DND-41 (cell line): ENCODE data around the gene CIT.

Source experiments
- ATAC-seq: fragments of 200-7000 bp; cut with Tn5 transposase; 3 replicates; pipeline ENCODE4 v1.9.1; 2021; ENCODE audit warnings: low read depth; ENCODE audit not compliant: insufficient read depth
- DNase-seq: peaks from one replicate; pipeline ENCODE4 v3.0.0-alpha.2; 2020
- H2AFZ ChIP-seq: 2 replicates; pipeline ENCODE4 v1.6.0; 2012; ENCODE audit warnings: low read depth, low read length
- H3K27ac ChIP-seq: 2 replicates; pipeline ENCODE4 v1.5.1; 2012; ENCODE audit warnings: low read length, inconsistent platforms
- H3K27me3 ChIP-seq: fragments of 200-600 bp; sonication (generic); 2 replicates; pipeline ENCODE4 v1.6.0; 2012; ENCODE audit warnings: low read length, mild to moderate bottlenecking, inconsistent platforms; ENCODE audit not compliant: insufficient read depth, poor library complexity
- H3K36me3 ChIP-seq: 2 replicates; pipeline ENCODE4 v1.5.1; 2012; ENCODE audit warnings: low read length, inconsistent platforms; ENCODE audit not compliant: insufficient read depth
- H3K4me1 ChIP-seq: 2 replicates; pipeline ENCODE4 v1.5.1; 2012; ENCODE audit warnings: mild to moderate bottlenecking, low read length; ENCODE audit not compliant: insufficient read depth
- H3K4me2 ChIP-seq: 2 replicates; pipeline ENCODE4 v1.6.0; 2012; ENCODE audit warnings: mild to moderate bottlenecking, moderate library complexity, low read length, inconsistent platforms; ENCODE audit not compliant: insufficient read depth
- H3K4me3 ChIP-seq, 2 experiments: fragments of 200-600 bp in 1 of 2; shearing (Covaris generic) in 1 of 2; 2 replicates each; pipeline ENCODE4 v1.5.1; 2012 to 2016; ENCODE audit warnings: inconsistent platforms in 2 of 2, low read length in 2 of 2, mild to moderate bottlenecking in 2 of 2, low read depth in 1 of 2, moderate library complexity in 1 of 2
- H3K79me2 ChIP-seq: 2 replicates; pipeline ENCODE4 v1.6.0; 2012; ENCODE audit warnings: low read length, inconsistent platforms; ENCODE audit not compliant: insufficient read depth
- H3K9ac ChIP-seq: 2 replicates; pipeline ENCODE4 v1.6.0; 2012; ENCODE audit warnings: low read depth, mild to moderate bottlenecking, inconsistent platforms, low read length, moderate library complexity
- H3K9me3 ChIP-seq: 2 replicates; pipeline ENCODE4 v1.5.1; 2012; ENCODE audit warnings: low read length, moderate library complexity, mild to moderate bottlenecking, inconsistent platforms; ENCODE audit not compliant: insufficient read depth, severe bottlenecking
- H4K20me1 ChIP-seq: 2 replicates; pipeline ENCODE4 v1.6.0; 2012; ENCODE audit warnings: low read length; ENCODE audit not compliant: insufficient read depth
- EZH2 ChIP-seq: IDR thresholded peaks from 3 replicates; pipeline ENCODE4 v1.6.1; 2012; ENCODE audit warnings: borderline replicate concordance, low read depth, mild to moderate bottlenecking, moderate library complexity, low read length, inconsistent platforms; ENCODE audit not compliant: severe bottlenecking
- TF ChIP-seq, protein P1 (sequence below): IDR thresholded peaks from 2 replicates; pipeline ENCODE4 v1.5.1; 2012; ENCODE audit warnings: borderline replicate concordance, low read length, moderate library complexity, mild to moderate bottlenecking; ENCODE audit not compliant: poor library complexity, severe bottlenecking; ENCODE audit errors: extremely low read depth

Gene CIT

DNA sequence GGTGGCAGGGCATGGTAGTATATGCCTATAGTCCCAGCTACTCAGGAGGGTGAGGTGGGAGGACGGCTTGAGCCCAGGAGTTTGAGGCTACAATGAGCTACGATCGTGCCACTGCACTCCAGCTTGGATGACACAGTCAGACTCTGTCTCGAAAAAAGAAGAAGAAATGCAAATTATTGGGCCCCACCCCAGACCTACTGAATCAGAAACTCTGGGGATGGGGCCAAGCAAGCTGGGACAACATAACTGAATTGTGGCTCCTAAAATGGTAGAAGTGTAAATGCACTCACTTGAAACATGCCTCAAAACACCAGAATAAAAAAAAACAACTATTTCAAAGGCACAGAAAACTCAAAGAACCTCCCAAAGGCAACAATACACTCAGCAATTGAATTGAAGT is 37.0 kb downstream of the CIT start:
- peaks cover 91% of the 10 kb centered on the region for H3K36me3 ChIP-seq
- H3K27me3 ChIP-seq, result no peaks in the 10 kb centered on the region
- DNase-seq (no peak), ATAC-seq (no peak)
- no peaks in the 10 kb centered on the region for H3K4me1 ChIP-seq
- no peak overlapping the region for H3K9ac ChIP-seq
- TF ChIP-seq EZH2, result no peak
- TF ChIP-seq, protein P1, sequence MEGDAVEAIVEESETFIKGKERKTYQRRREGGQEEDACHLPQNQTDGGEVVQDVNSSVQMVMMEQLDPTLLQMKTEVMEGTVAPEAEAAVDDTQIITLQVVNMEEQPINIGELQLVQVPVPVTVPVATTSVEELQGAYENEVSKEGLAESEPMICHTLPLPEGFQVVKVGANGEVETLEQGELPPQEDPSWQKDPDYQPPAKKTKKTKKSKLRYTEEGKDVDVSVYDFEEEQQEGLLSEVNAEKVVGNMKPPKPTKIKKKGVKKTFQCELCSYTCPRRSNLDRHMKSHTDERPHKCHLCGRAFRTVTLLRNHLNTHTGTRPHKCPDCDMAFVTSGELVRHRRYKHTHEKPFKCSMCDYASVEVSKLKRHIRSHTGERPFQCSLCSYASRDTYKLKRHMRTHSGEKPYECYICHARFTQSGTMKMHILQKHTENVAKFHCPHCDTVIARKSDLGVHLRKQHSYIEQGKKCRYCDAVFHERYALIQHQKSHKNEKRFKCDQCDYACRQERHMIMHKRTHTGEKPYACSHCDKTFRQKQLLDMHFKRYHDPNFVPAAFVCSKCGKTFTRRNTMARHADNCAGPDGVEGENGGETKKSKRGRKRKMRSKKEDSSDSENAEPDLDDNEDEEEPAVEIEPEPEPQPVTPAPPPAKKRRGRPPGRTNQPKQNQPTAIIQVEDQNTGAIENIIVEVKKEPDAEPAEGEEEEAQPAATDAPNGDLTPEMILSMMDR, result no peak
- peaks cover 65% of the 10 kb centered on the region for H3K79me2 ChIP-seq
- H4K20me1 ChIP-seq, result peaks cover 8% of the 10 kb centered on the region; the same call in 1 of the 2 replicates
- no peaks in the 10 kb centered on the region for H3K9me3 ChIP-seq
- no peak overlapping the region for H3K27ac ChIP-seq
- H3K4me3 ChIP-seq, result no peak overlapping the region
- no peak overlapping the region for H2AFZ ChIP-seq
- no peak overlapping the region for H3K4me2 ChIP-seq

DNA sequence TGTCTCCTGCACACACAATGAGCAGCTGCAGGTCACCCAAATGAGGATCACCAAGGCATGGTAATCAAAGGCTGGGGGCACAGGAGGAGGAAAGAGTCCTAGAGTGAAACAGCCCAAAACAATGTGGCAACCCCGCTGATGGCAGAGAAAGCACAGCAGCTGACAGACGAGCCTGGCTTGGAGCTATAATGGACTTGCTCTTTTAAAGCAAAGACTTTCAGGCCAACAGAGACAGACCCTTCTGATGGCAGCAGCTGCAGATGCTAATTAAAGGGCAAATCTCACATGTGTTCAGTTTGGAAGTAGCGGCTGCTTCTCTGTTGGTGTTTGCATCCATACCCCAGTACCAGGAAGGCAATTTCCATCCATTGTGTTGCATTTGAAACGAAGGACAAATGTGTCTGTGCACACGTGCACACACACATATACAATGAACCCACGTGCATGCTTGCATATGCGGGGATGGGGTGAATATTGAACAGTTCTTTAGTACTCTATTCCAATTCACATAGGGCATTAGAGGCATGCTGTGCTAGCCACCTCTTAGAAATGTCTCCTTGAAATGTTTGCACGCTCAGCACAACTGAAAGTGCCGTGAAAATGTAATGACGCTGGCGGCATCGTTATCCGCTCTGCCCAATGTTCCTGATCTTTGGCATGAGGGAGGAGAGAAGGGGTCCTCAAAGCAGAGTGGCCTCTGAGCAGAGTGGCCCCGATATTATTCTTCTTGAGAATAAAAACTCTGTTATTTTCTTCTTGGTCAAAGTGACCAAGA is 38.1 kb downstream of the CIT start:
- no peak for ATAC-seq
- peaks cover 54% of the 10 kb centered on the region for H3K79me2 ChIP-seq
- H3K9ac ChIP-seq, result no peak overlapping the region
- TF ChIP-seq, protein P1, result no peak
- TF ChIP-seq EZH2, result no peak
- no peaks in the 10 kb centered on the region for H3K4me1 ChIP-seq
- H3K4me3 ChIP-seq, result no peak overlapping the region
- DNase-seq, result no peak
- no peaks in the 10 kb centered on the region for H3K27me3 ChIP-seq
- peaks cover 8% of the 10 kb centered on the region; the same call in 1 of the 2 replicates for H4K20me1 ChIP-seq
- no peak overlapping the region for H3K4me2 ChIP-seq
- H3K36me3 ChIP-seq, result peaks cover 91% of the 10 kb centered on the region
- H2AFZ ChIP-seq, result no peak overlapping the region
- H3K27ac ChIP-seq, result no peak overlapping the region
- no peaks in the 10 kb centered on the region for H3K9me3 ChIP-seq

DNA sequence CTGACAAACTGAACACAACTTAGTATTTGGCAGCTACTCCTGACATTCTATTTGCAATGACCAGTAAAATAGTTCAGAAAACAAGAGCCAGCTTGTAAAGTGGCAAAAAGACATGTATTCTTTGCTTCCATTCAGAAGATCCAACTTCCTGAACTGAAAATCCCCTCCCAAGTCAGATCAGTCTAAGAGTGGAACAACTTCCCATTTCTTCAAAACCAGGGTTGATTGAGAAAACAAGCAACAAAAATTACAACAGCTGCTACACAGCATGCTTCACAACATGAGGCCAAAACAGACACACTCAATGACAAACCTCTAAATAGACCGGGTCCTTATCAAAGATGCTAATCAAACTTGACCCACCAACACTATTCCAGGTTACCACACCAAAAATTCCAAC is 40.3 kb downstream of the CIT start:
- peaks cover 44% of the 10 kb centered on the region; the same call in 1 of the 2 replicates for H3K79me2 ChIP-seq
- H3K4me3 ChIP-seq, result no peak overlapping the region
- H3K9me3 ChIP-seq, result no peaks in the 10 kb centered on the region
- no peak overlapping the region for H3K9ac ChIP-seq
- TF ChIP-seq, protein P1, result no peak
- TF ChIP-seq EZH2, result no peak
- DNase-seq (no peak), ATAC-seq (no peak)
- H3K27ac ChIP-seq, result no peak overlapping the region
- no peaks in the 10 kb centered on the region for H3K4me1 ChIP-seq
- H4K20me1 ChIP-seq, result peaks cover 8% of the 10 kb centered on the region; the same call in 1 of the 2 replicates
- H3K36me3 ChIP-seq, result peaks cover 91% of the 10 kb centered on the region
- no peak overlapping the region for H2AFZ ChIP-seq
- no peaks in the 10 kb centered on the region for H3K27me3 ChIP-seq
- no peak overlapping the region for H3K4me2 ChIP-seq
